Measurements from ENCODE around the gene INTU.
A peak's percentile ranks its signal among the peaks of the same experiment; 100 is the strongest.

INTU gene

DNA sequence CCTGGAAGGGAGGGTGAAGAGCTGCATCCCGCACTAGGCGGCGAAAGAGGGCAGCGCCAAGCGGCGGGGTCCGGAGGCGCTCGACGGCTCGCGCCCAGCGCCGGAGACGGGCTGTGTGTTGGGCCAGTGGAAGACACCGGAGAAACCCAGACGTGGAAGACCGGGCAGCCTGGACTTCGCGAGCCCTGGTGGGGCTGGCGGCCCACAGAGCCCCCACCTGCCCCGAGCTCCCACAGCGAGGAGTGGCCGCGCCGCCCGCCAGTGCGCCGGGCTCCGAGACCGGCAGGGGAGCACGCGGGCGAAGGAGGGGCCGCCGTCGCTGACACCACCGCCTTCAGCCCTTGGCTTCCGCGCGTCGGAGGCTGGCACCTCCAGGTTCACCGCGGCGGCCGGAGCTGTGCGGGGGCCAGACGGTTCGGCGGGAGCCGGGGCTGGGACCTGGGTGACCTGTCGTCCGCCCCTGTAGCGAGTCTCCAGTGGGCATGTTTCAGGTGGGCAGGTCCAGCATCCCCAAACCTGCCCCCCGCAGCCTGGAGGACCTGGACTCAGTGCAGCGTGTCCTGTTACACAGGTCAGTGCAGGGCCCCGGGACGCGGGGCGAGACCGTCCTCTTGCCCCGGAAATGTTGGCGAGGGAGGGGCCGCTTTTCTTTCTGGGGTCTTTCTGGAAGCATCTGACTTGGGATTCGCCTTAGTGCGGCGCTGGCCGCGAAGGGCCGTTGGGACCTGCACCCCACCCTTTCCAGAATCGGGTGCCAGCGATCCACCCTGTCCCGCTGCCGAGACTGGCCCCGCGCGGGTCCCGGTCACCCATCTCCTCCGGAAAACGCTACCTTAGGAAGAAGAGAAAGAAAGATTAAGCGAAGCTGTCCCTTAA is 9.6 kb upstream of the INTU start (continued):
- TF ChIP-seq ZIC2 (tag by site-specific recombination; IDR thresholded peaks at IDR 0.05) (peak; percentile 58; the same call in 1 of the 2 replicates), ZNF121 (tag by site-specific recombination; IDR thresholded peaks at IDR 0.05) (no peak), ZNF629 (tag by site-specific recombination; IDR thresholded peaks at IDR 0.05) (no peak; the same call in 1 of the 2 replicates), ZNF2 (tag by site-specific recombination; IDR thresholded peaks at IDR 0.05) (peak; percentile 50; the same call in 1 of the 2 replicates), ZFP3 (tag by site-specific recombination; IDR thresholded peaks at IDR 0.05; ENCODE audit: low read depth) (no peak), ZNF175 (tag by site-specific recombination; IDR thresholded peaks at IDR 0.05) (no peak), ZNF112 (tag by site-specific recombination; IDR thresholded peaks at IDR 0.05) (no peak), SP7 (tag by site-specific recombination; IDR thresholded peaks at IDR 0.05) (0 out of 2 replicates have a peak, but pooled peaks have one; percentile 45), ZNF792 (tag by site-specific recombination; IDR thresholded peaks at IDR 0.05) (no peak), OVOL3 (tag by site-specific recombination; IDR thresholded peaks at IDR 0.05) (no peak), BCL11A (tag by site-specific recombination; IDR thresholded peaks at IDR 0.05; ENCODE audit: low read depth) (no peak), ZBTB7A (tag by site-specific recombination; IDR thresholded peaks at IDR 0.05; ENCODE audit: low read depth) (no peak), ZXDB (tag by site-specific recombination; IDR thresholded peaks at IDR 0.05) (peak; percentile 53), GLI2 (tag by site-specific recombination; IDR thresholded peaks at IDR 0.05; ENCODE audit: borderline replicate concordance, low read depth) (no peak), ZNF174 (tag by site-specific recombination; IDR thresholded peaks at IDR 0.05) (no peak), ZBTB11 (tag by site-specific recombination; conservative IDR thresholded peaks at IDR 0.05; ENCODE audit: low read depth) (no peak), ZNF549 (tag by site-specific recombination; IDR thresholded peaks at IDR 0.05) (no peak), ZBTB1 (tag by site-specific recombination; IDR thresholded peaks at IDR 0.05) (no peak), ZNF623 (tag by site-specific recombination; IDR thresholded peaks at IDR 0.05) (no peak), ZBTB48 (tag by site-specific recombination; IDR thresholded peaks at IDR 0.05) (peak; percentile 67), ZNF561 (tag by site-specific recombination; IDR thresholded peaks at IDR 0.05; ENCODE audit: borderline replicate concordance) (no peak), ZNF600 (tag by site-specific recombination; IDR thresholded peaks at IDR 0.05) (peak; percentile 86), ZNF221 (tag by site-specific recombination; IDR thresholded peaks at IDR 0.05; ENCODE audit: borderline replicate concordance) (no peak), ZNF645 (tag by site-specific recombination; IDR thresholded peaks at IDR 0.05) (no peak), ZBTB10 (tag by site-specific recombination; IDR thresholded peaks at IDR 0.05) (no peak), ZNF621 (tag by site-specific recombination; IDR thresholded peaks at IDR 0.05) (no peak)
- TF ChIP-seq, protein P1, sequence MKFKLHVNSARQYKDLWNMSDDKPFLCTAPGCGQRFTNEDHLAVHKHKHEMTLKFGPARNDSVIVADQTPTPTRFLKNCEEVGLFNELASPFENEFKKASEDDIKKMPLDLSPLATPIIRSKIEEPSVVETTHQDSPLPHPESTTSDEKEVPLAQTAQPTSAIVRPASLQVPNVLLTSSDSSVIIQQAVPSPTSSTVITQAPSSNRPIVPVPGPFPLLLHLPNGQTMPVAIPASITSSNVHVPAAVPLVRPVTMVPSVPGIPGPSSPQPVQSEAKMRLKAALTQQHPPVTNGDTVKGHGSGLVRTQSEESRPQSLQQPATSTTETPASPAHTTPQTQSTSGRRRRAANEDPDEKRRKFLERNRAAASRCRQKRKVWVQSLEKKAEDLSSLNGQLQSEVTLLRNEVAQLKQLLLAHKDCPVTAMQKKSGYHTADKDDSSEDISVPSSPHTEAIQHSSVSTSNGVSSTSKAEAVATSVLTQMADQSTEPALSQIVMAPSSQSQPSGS (tag by site-specific recombination; IDR thresholded peaks at IDR 0.05; ENCODE audit: low read depth) = no peak

Data from HEK293 (cell line).